Ectodermal cell (in vitro differentiated cells): ENCODE measurements around the gene ACADL.

Experiments used
- H3K27ac ChIP-seq: 2 replicates; pipeline ENCODE4 v1.7.0; 2013; ENCODE audit warnings: mild to moderate bottlenecking, low read depth, low read length; ENCODE audit not compliant: insufficient read depth, poor library complexity, severe bottlenecking
- H3K27me3 ChIP-seq: 2 replicates; pipeline ENCODE4 v1.7.0; 2013; ENCODE audit warnings: mild to moderate bottlenecking, low read length; ENCODE audit not compliant: insufficient read depth, control insufficient read depth, poor library complexity, severe bottlenecking
- H3K36me3 ChIP-seq: one replicate; pipeline ENCODE4 v1.7.0; 2013; ENCODE audit warnings: low read length; ENCODE audit not compliant: control insufficient read depth, insufficient read depth
- H3K4me1 ChIP-seq: one replicate; pipeline ENCODE4 v1.7.0; 2013; ENCODE audit warnings: low read length; ENCODE audit not compliant: control insufficient read depth, insufficient read depth
- H3K4me3 ChIP-seq: 2 replicates; pipeline ENCODE4 v1.7.0; 2013; ENCODE audit warnings: low read depth, low read length, control low read depth; ENCODE audit not compliant: insufficient read depth
- H3K9me3 ChIP-seq: 2 replicates; pipeline ENCODE4 v1.7.0; 2013; ENCODE audit warnings: mild to moderate bottlenecking, low read length, moderate library complexity; ENCODE audit not compliant: control insufficient read depth

Gene ACADL

DNA sequence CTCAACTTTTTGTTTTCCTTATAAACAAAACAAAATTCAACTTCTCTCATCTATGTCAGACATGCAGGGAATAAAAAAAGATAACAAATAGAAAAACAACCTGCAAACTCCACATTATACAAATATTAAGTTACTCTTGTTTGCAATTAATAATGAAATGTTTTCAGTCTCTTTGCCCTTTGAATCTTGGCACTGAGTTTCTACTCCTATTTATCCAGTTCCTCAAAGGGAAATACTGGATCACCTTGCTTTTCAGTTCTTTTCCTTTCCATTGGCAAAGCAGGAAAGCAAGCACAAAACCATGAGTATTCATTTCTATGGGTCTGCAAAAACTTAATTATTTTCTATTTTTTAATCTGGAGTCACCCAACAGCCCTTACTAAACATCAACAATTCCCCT is 77.6 kb downstream of the ACADL start:
- H3K27me3 ChIP-seq, result no peaks in the 10 kb centered on the region
- no peak overlapping the region for H3K4me3 ChIP-seq
- peaks cover 38% of the 10 kb centered on the region for H3K36me3 ChIP-seq
- H3K4me1 ChIP-seq, result no peaks in the 10 kb centered on the region
- H3K9me3 ChIP-seq, result no peaks in the 10 kb centered on the region
- no peak overlapping the region for H3K27ac ChIP-seq
